ENCODE results near the gene APBB2. TPM values are rescaled to one million over a fixed set of nuclear protein-coding genes. Genes with fewer than 3 reads are reported as not detected.
A peak's percentile ranks its signal among the peaks of the same experiment; 100 is the strongest.
"Not testable (repeated sequence)": the region's sequence is repeated elsewhere in the genome, so short reads cannot be mapped to it uniquely, and the experiment has no call there.

Gene APBB2
- total and polyA plus RNA-seq, 11 donors: 8.6 to 39.1 (median 26.7) TPM

- intact Hi-C loops (cut with DNase I): no loop called here
- Histone ChIP-seq H3K4me3 (no peak overlapping the region), H3K9me3 (no peaks in the 10 kb centered on the region), H3K27me3 (no peaks in the 10 kb centered on the region), H3K4me1 (peaks cover 0 to 21% (median 15%) of the 10 kb centered on the region in 12 donors), H3K27ac (no peak overlapping the region), H3K36me3 (peaks cover 0 to 15% (median 0%) of the 10 kb centered on the region in 9 donors)
- WGBS, 4 donors: 80 to 86% (median 85%) methylated on average over 8 to 12 of the region's 12 CpGs
- ATAC-seq (peak in 2 of 4 donors; percentile 12 to 27), DNase-seq (no peak)
- TF ChIP-seq CTCF (IDR thresholded peaks at IDR 0.05) (no peak), POLR2A (IDR thresholded peaks at IDR 0.05) (no peak)
Observed at GRCh38 chr4:40908297-40908696, 306.0 kb downstream of the APBB2 start.

DNA sequence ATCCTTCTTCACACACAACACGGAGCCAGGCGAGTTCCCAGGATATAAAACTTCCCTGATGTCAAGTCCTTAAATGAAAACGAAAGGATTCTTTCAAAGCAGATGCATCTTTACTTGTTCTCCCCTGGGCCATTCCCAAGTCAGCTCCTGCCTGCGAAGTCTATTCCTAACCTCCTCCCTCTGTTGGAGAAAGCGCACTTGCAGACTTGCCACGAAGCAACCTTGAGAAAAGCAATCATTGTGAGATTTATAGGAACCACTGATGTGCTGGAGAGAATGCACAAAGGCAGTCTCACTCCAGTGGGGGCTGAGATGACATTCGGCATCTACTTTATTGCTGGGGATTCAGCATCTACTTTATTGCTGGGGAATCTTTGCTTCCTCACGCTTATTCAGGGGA is 308.9 kb downstream of the APBB2 start:
- Histone ChIP-seq H3K9me3 (no peaks in the 10 kb centered on the region), H3K27me3 (no peaks in the 10 kb centered on the region), H3K27ac (no peak overlapping the region), H3K36me3 (peaks cover 0 to 18% (median 0%) of the 10 kb centered on the region in 9 donors), H3K4me1 (peaks cover 0 to 21% (median 13%) of the 10 kb centered on the region in 12 donors), H3K4me3 (no peak overlapping the region)
- intact Hi-C loops (cut with DNase I): no loop called here
- ATAC-seq: no peak
- TF ChIP-seq CTCF (IDR thresholded peaks at IDR 0.05): no peak
- TF ChIP-seq POLR2A (IDR thresholded peaks at IDR 0.05): no peak
- 84 to 94% (median 92%) methylated on average over 8 of the region's 8 CpGs for WGBS, 4 donors
- DNase-seq: no peak

DNA sequence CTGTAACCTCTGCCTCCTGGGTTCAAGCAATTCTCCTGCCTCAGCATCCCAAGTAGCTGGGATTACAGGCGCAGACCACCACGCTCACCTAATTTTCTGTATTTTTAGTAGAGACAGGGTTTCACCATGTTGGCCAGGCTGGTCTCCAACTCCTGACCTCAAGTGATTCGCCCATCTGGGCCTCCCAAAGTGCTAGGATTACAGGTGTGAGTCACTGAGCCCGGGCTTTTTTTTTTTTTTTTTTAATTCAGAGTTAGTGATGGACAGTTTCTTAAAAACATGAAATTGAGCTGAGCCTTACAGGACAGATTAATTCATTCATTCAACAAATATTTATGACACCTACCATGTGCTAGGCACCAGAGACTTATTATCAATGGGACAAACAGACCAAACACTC is 313.8 kb downstream of the APBB2 start:
- H3K27ac ChIP-seq; H3K9me3 ChIP-seq; H3K27me3 ChIP-seq; H3K4me3 ChIP-seq; intact Hi-C loops (cut with DNase I); DNase-seq; ATAC-seq; H3K4me1 ChIP-seq: not testable (repeated sequence)
- 94 to 97% (median 96%) methylated on average over 4 of the region's 4 CpGs for WGBS, 4 donors
- peaks cover 0 to 28% (median 3%) of the 10 kb centered on the region in 9 donors for H3K36me3 ChIP-seq

DNA sequence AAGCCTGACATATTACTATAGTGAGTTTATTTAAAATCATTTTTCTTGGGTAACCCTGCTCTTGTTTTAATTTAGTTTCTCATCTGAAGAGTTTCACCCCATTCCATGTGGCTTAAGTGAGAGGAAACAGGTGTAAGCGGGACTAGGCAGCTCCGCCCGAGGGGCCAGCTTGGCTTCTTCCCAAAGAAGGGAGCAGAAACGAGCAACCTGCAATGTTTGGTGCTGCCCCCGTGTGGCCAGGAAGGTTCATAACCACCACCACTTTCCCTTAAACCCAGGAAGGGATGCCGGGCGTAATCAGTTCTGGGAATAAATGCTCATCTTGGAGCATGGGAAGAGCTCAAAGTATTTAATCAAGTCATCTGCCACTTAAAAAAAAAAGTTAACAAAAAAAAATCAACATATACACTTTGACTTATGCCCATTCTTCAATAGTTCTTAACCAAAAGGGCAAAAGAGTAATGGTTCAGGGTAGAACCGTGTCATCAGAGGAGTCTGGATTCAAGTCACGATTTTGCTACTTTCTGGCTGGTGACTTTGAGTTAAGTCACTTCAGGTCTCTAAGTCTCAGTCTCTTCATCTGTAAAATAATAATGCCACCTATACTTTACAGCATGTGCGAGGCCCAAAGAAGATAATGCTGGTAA is 316.7 kb downstream of the APBB2 start:
- peak; percentile 60 to 79 (median 62) for DNase-seq
- TF ChIP-seq CTCF (IDR thresholded peaks at IDR 0.05) (peak; percentile 59 to 82 (median 76)), POLR2A (IDR thresholded peaks at IDR 0.05) (no peak)
- peak in 3 of 4 donors; percentile 58 to 71 (median 59) for ATAC-seq
- H3K4me3 ChIP-seq: peak overlapping the region in 1 of 12 donors; percentile 24
- H3K36me3 ChIP-seq: peaks cover 0 to 39% (median 12%) of the 10 kb centered on the region in 9 donors
- no peak overlapping the region for H3K27ac ChIP-seq
- WGBS, 4 donors: 38 to 41% (median 40%) methylated on average over 10 of the region's 10 CpGs
- intact Hi-C loops (cut with DNase I): loop anchor here (2.0 to 10.0 kb wide), 7 partner anchors 53 to 165 kb away; no protein-coding TSS in a partner anchor
- H3K4me1 ChIP-seq: peaks cover 0 to 6% (median 0%) of the 10 kb centered on the region in 12 donors
- no peaks in the 10 kb centered on the region for H3K9me3 ChIP-seq
- no peaks in the 10 kb centered on the region for H3K27me3 ChIP-seq

Data from heart left ventricle (tissue), 16 donors.